GM13977 (cell line): Measurements from ENCODE around the gene NFIC.

Experiments used
- DNase-seq: peaks from one replicate; pipeline ENCODE4 v3.0.0; 2012; ENCODE audit warnings: low spot score
- in situ Hi-C: fragments of 300-500 bp; cut with MboI; formaldehyde crosslinking; loops from one replicate; pipeline ENCODE4 v1.12.0; 2022; ENCODE audit warnings: low sequenced_read_pairs, low pct_unique_long_range_greater_than_20kb, mixed read lengths, inconsistent platforms; ENCODE audit not compliant: unreplicated experiment
- TF ChIP-seq, protein P1 (sequence below): IDR thresholded peaks from 2 replicates; pipeline ENCODE4 v1.5.1; 2012; ENCODE audit warnings: mild to moderate bottlenecking, control low read depth; ENCODE audit not compliant: insufficient read depth; ENCODE audit errors: extremely low read depth, missing control alignments

The NFIC gene

DNA sequence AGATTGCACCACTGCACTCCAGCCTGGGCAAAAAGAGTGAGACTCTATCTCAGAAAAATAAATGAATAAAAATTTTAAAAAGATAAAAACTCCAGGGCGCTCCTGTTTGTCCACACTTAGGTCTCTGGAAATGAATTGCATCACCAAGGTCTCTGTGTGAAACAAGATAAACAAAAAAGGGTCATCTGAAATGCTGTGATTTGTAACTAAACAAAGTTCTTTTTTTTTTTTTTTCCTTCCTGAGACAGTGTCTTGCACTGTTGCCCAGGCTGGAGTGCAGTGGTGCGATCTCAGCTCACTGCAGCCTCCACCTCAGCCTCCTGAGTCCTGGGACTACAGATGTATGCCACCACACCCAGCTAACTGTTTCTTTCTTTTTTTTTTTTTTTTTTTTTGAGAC, 151.3 kb downstream of the NFIC start:
- no peak for DNase-seq
- in situ Hi-C loops: no loop called here
- TF ChIP-seq, protein P1, sequence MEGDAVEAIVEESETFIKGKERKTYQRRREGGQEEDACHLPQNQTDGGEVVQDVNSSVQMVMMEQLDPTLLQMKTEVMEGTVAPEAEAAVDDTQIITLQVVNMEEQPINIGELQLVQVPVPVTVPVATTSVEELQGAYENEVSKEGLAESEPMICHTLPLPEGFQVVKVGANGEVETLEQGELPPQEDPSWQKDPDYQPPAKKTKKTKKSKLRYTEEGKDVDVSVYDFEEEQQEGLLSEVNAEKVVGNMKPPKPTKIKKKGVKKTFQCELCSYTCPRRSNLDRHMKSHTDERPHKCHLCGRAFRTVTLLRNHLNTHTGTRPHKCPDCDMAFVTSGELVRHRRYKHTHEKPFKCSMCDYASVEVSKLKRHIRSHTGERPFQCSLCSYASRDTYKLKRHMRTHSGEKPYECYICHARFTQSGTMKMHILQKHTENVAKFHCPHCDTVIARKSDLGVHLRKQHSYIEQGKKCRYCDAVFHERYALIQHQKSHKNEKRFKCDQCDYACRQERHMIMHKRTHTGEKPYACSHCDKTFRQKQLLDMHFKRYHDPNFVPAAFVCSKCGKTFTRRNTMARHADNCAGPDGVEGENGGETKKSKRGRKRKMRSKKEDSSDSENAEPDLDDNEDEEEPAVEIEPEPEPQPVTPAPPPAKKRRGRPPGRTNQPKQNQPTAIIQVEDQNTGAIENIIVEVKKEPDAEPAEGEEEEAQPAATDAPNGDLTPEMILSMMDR: no peak

DNA sequence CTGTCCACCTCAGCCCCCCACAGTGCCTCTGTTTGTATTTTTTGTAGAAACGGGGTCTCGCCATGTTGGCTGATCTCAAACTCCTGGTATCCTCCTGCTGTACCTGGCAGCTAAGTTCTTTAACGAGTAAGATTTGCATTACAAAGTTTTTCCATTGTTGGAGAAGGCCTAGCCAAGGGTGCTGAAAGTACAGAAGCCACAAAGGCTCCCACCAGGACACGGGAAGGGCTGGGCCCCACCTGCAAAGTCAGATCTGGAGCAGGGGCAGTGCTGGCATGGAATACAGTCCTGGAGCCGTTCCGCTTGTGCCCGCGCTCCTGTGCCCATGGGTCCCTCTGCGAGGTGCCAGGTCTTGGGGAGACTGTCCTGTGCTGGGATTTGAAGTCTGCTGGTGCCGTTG, 151.9 kb downstream of the NFIC start:
- TF ChIP-seq, protein P1: no peak
- in situ Hi-C loops: no loop called here
- DNase-seq: no peak

DNA sequence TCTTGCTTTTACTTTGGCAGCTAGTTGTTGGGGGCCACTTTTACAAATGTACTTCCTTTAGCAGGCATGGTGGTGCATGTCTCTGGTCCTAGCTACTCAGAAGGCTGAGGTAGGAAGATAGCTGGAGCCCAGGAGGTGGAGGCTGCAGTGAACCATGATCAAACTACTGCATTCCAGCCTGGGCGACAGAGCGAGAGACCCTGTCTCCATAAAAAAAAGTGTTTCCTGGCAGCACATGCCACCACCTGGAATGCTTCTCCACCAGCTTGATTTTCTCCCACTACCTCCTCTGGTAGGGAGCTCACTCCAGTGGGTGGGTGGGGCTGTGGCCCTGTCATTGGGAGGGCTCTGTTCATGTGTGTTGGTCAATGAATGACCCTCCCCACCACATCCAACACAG, 152.3 kb downstream of the NFIC start:
- DNase-seq: no peak
- TF ChIP-seq, protein P1: no peak
- in situ Hi-C loops: no loop called here
